ENCODE measurements around the gene SV2A.
A peak's percentile ranks its signal among the peaks of the same experiment; 100 is the strongest.
"Not testable (repeated sequence)": the region's sequence is repeated elsewhere in the genome, so short reads cannot be mapped to it uniquely, and the experiment has no call there.

The SV2A gene

DNA sequence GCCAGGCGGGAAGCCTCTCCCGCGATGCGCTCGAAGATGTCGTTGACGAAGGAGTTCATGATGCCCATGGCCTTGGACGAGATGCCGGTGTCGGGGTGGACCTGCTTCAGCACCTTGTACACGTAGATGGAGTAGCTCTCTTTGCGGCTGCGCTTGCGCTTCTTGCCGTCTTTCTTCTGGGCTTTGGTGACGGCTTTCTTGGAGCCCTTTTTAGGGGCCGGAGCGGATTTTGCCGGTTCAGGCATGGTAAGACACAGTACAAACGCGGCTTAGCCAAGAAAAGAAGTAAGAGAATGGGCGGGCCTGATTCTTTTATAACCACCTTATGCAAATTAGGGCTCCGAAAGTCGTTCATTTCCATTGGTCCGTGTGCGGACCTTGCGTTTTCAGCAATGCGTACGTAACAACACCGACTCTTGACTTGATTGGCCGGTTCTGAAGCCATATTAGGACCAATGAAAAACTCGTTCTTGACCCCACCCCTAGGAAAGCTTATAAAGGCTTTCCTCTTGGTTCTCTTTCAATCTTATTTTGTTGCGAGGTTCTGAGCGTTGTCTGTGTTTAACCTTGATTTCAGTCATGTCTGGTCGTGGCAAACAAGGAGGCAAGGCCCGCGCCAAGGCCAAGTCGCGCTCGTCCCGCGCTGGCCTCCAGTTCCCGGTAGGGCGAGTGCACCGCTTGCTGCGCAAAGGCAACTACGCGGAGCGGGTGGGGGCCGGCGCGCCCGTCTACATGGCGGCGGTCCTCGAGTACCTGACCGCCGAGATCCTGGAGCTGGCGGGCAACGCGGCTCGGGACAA lies 31.0 kb downstream of the SV2A start:
- peak; percentile 98 for FAIRE-seq

DNA sequence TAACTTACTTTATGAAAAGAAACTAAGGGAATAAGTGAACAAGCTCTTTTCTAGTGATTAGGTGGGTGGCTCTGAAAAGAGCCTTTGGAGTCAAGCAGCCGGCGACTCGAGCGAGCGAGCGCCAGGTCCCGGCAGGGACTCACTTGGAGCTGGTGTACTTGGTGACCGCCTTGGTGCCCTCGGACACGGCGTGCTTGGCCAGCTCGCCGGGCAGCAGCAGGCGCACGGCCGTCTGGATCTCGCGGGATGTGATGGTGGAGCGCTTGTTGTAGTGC lies 31.6 kb downstream of the SV2A start:
- not testable (repeated sequence) for FAIRE-seq

DNA sequence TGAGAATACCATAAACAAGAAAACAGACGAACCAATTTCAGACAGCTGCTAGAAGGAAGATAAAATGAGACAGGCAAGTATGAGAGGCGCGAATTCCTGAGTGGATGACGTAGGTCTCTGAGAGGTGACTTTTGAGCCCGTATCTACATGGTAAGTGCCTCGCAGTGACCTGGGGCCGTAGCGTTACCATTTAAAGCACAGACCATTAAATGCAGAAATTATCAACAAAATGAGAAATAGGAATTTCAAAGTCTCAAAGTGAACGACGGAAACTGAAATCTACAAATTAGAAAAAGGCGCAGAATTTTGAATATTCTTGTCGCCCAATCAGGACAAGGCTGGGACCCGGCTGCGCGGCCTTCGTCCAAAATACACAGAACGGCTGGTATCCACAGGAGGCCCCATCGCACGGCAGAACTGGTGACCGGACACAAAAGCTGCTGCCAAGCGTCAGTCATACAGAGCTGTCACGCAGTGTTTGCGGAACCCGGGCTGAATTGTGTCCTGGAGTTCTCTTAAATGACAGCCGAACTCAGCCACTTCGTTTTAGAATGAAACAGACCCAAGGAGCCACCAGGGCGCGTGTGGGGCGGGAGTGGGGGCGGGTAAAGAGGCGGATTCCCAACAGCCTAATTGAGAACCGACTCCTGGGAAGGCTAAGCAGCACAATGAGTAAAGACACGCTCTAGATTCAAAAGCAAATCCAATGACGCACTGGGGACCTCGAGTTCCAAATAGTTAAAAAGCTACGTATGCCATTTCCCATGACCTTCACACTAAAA lies 32.1 kb downstream of the SV2A start:
- peak; percentile 93 for FAIRE-seq

DNA sequence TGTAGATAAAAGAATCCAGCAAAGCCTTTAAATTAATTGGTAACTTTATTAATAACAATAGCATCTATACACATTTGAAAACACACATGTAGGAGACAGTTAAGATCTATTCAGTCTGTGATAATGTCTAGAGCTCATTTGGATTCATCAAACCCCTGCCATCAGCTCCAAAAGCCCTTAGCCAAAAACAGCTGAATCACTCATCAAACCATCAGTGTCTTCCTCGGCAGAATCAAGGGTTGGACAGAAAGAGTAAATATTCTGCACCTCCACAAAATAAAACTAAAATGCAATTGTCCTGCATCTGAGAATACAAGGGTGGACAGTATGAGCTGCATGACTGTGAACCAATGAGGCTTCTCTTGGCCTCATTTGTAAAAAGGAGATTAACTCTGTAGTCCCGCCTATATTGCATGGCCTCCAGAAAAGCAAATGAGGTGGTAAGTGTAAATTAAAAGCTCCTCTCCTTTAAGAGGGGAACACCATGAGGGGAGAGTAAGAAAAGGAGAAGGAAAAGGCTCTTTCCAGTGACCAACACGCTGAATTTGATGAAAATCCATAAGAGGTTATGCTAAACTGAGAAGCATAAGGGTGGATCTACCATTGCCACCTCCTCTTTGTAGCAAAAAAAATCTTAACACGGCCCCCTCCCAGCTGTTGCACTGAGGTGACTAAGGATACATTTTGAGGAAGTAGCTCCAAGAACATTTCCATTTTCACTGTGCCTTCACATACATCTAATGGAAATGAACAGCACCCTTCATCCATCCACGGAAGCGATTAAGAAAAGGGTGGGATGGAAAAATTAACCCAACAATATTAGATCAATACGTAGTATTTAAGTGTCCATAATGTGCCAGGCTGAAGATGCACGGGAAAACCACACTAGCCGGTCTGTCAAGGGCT lies 33.0 kb downstream of the SV2A start:
- no peak for FAIRE-seq

DNA sequence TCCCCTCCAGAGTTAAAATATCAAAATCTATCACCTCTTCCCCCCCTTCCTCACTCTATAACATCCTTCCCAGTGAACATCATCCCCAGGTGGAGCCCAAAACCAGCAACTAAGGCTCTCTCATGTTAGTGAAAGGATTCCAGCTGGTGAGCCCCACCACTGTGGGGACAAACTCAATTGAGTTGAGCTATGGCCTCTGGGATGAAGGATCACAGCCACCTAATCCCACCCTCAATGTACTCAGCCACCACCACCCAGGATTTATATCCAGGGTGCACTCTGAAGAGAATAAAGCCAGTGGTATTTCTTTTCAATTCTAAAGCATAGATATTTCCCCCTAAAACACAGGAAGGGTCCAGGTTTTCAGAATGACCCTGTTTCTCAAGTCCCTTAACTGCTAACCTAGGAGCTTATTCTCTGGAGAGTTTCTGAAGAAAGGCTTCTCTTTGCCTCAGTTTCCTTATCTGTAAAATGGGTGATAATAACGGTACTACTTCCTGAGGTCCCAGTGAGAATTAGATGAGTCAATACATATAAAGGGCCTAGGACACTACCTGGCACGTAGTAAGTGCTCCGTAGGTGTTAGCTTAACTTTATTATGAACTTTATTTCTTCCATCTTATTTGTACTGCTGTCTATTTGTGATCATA lies 33.9 kb downstream of the SV2A start:
- no peak for FAIRE-seq

DNA sequence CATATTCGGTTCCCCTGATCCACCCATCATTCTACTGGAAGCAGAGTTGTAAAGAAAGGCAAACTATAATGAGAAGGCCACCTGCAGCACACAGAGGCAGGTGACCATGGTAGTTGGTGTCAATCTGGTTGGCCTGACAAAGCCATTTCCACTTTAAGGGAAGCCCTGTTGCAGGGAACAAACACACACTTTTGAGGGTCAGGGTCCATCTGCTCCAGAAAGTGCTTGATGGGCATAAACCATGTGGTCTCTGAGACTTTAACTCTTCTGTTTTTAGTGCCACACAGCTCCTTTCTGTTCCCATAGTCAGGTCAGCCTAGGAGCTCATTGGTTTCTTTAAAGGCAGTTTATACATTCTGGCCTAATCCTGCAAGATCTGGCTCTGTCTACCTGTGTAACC lies 35.8 kb downstream of the SV2A start:
- FAIRE-seq = no peak

DNA sequence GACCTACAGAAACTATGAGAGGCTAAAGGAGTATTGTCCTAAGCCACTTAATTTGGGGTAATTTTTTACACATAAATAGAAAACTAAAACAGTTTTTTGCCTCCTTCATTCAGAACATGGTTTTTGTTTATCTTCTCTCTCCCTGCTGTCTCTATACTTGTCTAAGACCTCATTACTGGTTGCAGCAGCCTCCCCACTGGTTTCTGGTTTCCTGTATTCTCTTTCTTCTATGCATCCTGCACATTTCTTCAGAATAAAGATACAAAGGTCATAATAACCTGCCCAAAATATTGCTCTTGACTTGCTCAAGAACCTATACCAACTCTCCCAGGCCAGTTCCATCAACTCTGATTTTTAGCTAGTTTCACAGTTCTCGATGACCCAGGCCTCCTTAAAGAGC lies 38.1 kb downstream of the SV2A start:
- no peak for FAIRE-seq

DNA sequence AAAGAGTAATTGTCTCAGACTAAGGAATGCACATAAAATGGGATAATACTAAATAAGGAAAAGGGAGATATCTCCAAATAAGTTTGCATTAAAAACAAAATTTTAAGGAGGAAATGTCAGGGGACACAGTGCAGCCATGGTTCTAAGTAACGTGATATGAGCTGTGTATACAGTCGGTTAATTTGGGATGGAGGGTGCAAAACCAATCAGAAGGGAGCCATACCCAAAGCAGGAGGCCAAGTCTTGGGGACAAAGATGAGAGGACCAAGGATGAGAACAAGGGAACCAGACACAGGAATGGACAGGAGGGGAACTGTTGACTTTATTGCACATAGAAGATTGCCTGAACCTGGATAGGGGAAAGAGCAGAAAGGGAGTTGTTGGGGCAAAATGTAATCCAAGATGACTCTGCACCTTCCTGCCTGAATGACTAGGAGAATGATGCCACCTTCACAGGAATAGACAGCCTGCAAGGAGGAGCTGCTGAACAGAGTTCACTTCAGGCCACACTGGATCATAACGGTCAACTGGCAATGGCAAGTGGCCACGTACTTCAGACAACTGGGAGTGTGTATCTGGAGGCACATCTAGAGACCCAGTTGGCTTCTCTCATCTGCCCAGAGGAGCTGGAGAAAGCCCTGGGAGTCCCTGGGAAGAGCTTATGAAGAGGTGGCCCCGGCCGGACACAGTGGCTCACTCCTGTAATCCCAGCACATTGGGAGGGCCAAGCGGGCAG lies 40.3 kb downstream of the SV2A start:
- FAIRE-seq = no peak

DNA sequence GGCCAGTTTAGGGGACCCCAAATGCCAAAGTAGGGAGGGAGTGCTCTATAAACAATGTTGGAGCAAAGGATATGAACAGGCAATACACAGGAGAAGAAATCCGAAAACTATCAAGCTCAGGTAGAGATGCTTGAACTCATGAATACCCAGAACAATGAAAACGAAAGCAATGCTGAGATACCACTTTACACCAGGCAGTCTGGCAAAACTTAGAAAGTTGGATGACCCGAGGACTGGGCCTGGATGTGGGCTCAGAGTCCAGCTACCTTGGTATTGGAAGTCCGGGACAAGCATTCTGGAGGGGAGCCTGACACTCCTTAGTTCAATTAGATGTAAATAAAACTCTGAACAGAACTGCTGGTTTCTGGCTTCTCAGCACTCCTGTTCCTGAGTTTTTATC lies 44.6 kb downstream of the SV2A start:
- FAIRE-seq = not testable (repeated sequence)

DNA sequence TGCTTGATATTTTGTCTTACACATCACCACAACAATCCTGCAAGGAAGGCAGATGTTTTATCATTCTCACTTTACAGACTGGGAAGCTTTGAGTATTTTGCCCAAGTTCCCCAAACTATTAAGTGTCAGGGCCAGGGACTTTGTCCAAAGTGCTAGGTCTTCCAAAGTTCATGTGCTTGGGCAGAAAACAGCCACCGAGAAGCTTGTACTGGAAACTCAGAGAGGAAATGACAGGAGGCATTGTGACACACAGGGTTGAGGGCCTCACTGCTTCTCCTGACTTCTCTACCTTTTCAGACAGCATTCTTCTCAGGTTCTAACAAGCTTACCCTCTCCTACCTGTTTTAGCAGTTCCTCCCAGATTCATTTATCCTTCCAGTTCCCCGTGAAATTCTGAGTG lies 50.8 kb downstream of the SV2A start:
- FAIRE-seq = not testable (repeated sequence)

DNA sequence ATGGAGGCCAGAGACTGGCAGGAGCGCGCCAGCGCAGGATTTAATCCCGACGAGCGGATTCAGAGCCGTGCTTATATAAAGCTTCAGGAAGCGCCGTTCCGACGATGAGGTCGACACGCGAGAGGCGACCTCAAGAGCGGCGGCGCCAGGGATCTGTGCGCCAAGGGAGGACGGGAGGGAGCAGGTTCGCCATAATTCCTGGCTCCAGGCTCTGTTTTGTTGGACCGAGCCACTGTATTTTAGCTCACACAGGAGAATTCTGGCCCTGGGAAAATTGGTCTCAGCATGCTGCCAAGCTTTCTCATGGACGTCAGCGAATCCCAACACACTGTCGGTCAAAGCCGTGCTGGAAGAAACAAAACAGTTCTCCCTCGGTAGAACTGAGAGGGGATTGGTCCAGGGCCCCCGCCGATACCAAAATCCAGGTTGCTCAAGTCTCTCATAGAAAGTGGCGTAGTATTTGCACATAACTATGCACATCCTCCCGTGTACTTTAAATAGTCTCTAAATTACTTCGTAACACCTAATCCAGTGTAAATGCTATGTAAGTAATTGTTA lies 56.1 kb downstream of the SV2A start:
- FAIRE-seq = not testable (repeated sequence)

DNA sequence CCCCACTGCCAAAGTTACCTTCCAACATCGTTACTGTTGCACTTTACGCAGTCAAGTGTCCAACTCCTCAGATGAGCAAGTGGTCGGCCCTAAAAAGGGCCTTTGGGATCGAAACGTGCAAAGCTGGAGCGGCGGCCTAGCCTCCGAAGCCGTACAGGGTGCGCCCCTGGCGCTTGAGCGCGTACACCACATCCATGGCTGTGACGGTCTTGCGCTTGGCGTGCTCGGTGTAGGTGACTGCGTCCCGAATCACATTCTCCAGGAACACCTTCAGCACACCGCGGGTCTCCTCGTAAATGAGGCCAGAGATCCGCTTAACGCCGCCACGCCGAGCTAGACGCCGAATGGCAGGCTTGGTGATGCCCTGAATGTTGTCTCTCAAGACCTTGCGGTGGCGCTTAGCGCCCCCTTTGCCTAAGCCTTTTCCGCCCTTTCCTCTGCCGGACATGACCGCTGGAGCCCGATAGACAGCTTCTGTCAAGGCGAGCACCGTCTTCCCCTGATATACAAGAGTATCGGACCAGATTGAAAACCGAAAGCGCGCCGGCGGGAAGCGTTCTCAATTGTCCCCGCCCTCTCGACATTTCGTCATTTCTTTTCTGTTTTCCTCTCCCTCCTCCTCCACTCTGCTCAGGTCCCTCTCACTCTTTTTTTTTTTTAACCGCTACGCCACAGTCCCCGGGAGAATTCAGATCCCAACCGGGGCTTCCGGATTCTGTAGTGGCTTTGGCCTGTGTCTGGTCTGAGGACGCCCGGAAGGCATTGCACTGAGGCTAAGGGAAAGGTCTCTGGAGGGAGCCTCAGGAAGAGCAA lies 56.8 kb downstream of the SV2A start:
- FAIRE-seq = peak; percentile 72

DNA sequence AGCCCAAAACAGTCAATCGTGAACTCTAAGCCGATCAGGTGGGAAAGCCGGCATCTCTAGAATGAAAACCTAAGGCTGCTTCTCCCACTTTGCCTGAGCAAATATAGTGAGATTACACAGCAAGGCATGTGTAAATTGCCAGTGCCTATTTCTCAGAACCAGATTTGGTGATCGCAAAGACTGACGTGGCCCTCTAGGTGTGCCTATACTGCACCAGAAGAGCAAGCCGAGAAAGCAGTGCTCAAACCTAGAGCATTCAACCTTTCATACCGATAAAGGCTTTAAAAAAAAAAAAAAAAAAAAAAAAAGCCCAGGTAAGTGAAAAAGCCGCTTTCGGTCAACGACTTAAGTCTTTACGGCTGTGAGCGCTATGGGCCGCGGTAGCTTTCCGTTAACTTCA lies 57.4 kb downstream of the SV2A start:
- not testable (repeated sequence) for FAIRE-seq
